SW 1271 (cell line): ENCODE measurements around the gene GANAB.
"Not testable (repeated sequence)": the region's sequence is repeated elsewhere in the genome, so short reads cannot be mapped to it uniquely, and the experiment has no call there.

Experiments used
- DNase-seq, 2 experiments: peaks; one replicate each; lab custom pipeline; 2025; lab: John Stamatoyannopoulos, UW

The GANAB gene

DNA sequence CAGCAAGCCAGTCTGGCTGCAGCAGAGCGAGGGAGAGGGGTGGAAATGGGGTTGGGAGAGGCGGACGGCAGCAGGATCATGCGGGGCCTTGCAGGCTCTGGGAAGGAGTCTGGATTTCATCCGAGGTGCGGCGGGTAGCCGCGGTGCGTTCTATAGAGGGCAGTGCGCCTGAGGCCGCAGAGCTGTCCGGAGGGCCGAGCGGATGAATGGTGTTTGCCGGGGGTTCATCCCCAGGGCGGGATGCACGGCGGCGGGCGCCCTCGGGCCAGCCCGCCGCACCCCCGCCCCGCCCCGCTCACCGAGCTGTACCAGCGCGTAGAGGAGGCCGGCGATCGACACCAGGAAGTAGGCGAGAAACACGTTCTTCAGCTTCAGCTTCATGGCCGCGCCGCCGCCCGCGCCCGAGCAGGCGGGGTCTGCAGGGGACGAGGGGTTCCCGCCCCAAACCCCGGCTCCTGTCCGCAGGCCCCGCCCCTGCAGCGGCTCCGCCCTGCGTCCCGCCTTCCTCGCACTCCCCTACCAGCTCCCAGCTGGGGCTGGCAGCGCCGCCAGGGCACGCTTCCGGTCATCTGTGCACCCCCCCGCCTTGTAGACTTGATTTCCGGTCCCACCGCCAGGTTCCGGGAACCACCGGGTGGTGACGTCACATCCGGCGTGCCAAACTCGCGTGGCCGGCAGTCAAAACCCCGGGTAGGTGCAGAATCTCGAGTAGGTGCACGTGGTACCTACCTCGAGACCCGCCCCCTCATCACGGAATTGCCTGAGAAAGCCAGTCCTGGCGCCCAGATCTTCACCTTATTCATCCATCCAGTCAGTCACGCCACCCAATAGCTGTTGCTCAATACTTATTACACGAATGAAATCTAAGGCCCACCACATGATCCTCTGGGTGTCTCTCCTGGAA, 24.6 kb downstream of the GANAB start, which contains the start of gene B3GAT3:
TSS of gene B3GAT3 (minus strand) at position 420 of the 904 bp plus-strand sequence. CDS start at position 381, 39 bp downstream.
- DNase-seq = peak; percentile 91 to 96

DNA sequence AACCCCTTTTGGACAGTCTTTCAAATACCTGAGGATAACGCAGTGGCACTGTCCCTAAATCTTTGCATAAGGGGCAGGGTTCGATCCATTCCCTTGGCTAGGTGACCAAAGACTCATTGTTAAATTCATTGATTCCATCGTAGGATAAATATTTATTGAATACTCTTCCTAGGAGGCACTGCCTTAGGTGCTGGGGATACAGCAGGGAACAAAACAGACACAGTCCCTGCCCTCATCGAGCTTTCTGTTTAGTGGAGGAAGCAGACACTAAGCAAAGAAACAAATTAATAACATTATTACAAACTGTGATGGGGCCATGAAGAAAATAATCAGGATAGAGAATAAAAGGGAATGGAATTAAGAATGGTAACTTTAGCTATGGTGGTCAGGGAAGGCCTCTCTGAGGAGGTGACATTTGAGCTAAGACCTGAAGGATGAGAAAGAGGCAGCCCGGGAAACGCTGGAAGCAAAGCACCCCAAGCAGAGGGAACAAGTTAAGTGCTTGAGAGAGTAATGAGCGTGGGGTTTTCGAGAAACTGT, 25.3 kb downstream of the GANAB start:
- no peak for DNase-seq

DNA sequence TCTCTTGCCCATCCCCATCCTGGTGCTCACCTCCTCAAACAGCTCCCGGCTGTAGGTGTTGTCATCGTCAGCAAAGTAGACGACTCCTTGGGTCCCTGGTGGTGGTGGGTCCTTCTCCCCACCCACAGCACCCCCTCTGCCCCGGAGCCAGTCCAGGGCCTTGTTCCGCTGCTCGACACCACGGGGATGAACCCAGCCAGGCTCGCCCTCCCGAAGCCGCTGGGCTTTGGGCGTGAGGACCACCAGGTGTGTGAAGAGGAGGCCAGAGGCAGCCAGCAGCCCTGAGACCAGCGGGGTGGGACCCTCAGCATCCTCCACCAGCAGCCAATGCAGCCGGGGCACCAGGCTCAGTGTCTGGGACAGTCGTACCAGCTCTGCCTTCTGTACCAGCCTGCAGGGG, 29.5 kb downstream of the GANAB start:
- DNase-seq = not testable (repeated sequence)

DNA sequence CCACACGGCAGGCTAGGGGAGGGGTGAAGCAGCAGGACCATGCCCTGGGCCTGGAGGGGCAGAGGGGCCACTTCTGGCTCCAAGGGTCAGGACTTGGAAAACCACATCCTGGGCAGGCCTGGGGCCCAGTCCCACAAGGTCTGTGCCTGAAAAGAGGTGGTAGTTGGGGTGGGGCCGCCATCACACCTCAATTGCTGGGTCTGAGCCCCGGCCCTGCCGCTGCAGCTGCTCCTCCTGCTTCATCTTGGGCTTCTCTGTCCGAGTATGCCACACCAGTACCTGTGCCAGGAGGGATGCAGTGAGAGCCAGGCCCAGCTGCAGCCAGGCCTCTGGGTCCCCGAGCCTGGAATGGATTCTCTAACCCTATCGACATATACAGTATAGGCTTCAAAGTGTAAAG, 30.9 kb downstream of the GANAB start:
- DNase-seq = no peak

GRCh38 chr11:62614275-62614674, 32.1 kb downstream of the GANAB start:
- DNase-seq = no peak

DNA sequence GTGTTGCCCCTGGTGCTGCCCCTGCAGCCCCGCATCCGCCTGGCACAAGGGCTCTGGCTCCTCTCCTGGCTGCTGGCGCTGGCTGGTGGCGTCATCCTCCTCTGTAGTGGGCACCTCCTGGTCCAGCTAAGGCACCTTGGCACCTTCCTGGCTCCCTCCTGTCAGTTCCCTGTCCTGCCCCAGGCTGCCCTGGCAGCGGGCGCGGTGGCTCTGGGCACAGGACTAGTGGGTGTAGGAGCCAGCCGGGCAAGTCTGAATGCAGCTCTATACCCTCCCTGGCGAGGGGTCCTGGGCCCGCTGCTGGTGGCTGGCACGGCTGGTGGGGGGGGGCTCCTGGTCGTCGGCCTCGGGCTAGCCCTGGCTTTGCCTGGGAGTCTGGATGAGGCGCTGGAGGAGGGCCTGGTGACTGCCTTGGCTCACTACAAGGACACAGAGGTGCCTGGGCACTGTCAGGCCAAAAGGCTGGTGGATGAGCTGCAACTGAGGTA, 33.1 kb downstream of the GANAB start:
- no peak for DNase-seq

- DNase-seq = peak; percentile 69 to 87
Measured at GRCh38 chr11:62612366-62613290, 33.8 kb downstream of the GANAB start, which contains the start of the genes EML3 and ROM1. Gene EML3, minus strand, starts transcription at chr11:62612775. Its CDS starts 318 bp downstream, at chr11:62612457. Gene ROM1, plus strand, starts transcription at chr11:62613257. Its CDS starts 25 bp downstream, at chr11:62613282.

- peak in 1 of 2 experiments; percentile 50 for DNase-seq
Measured at GRCh38 chr11:62611705-62612365, 34.6 kb downstream of the GANAB start.

GRCh38 chr11:62610814-62611704, 35.4 kb downstream of the GANAB start:
- DNase-seq = no peak

- DNase-seq = no peak
Measured at GRCh38 chr11:62610403-62610802, 36.0 kb downstream of the GANAB start.

DNA sequence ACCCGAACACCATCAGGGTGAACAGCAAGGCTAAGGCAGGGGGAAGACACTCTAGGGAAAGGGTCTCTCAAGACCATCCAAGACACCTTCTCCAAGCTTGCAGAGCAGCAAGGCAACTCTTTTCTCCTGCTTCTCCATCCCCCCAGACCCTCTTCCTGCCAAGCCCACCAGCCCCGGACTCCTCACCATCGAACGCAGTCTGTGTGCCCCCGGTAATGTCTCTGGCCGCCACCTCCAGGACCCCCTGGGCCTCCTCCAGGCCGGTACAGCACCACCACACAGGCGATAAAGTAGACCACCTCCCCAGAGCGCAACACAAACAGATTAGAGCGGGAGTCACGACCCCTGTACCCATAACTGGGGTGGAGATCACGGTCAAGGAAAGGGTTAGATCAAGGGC, 37.6 kb downstream of the GANAB start:
- no peak for DNase-seq

DNA sequence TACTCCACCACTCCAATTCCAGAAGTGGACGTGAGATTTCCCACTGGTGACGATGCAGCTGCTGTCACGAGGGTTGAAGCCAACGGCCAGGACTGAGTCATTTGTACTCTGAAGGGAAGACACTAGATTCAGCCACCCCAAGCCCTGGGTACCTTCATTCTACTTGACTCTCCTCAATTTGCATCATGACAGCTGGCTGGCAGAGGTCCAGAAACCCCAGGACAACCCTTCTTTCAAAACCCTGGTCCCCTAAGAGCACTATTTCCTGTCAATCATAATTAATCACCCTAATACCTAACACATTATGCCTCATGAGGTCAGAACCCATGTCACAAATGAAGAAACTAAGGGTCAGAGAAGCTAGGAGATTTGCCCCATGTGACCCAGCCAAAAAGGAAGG, 38.7 kb downstream of the GANAB start:
- no peak for DNase-seq

GRCh38 chr11:62605902-62606301, 40.5 kb downstream of the GANAB start:
- no peak for DNase-seq

- no peak for DNase-seq
Measured at GRCh38 chr11:62605467-62605866, 40.9 kb downstream of the GANAB start.

GRCh38 chr11:62604460-62605120, 41.8 kb downstream of the GANAB start:
- peak in 1 of 2 experiments; percentile 14 for DNase-seq

DNA sequence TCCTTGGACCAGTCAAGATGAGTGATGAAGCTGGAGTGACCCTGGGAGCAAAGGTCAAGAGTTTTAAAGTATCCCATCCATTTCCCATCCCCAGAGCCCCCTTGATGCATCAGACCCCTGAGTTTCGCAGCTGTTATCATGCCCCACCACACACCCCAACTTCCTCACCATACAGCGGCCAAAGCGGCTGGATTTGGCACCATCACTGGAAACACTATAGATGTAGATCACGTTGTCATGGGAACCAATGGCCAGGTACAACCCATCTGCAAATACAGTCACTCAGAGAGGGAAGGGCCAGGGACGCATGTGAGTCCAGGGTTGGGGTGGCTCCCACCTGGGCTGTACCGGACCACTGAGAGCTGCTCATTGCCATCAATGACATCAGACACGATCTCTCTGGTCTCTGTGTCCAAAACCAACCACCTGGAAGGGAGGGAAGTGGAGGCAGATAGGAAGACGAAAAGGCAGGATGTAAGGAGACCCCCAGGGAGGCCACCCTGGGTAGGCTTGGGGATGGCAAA, 42.6 kb downstream of the GANAB start:
- no peak for DNase-seq

GRCh38 chr11:62603072-62603408, 43.4 kb downstream of the GANAB start:
- no peak for DNase-seq

GRCh38 chr11:62602141-62603071, 44.0 kb downstream of the GANAB start:
- no peak for DNase-seq
